HL-60 (cell line): ENCODE results near the gene SEMA6B.
"Not testable (repeated sequence)": the region's sequence is repeated elsewhere in the genome, so short reads cannot be mapped to it uniquely, and the experiment has no call there.

Experiments
- DNase-seq, 2 experiments: peaks; one replicate each; pipeline ENCODE4 v3.0.0-alpha.2; 2010 to 2020; ENCODE audit warnings: low read depth in 1 of 2, low spot score in 1 of 2
- H3K27ac ChIP-seq: fragments of 250-450 bp; sonication (Bioruptor Pico); replicated peaks from 2 replicates; pipeline ENCODE4 v1.5.1; 2020; ENCODE audit warnings: mild to moderate bottlenecking, moderate library complexity
- H3K27me3 ChIP-seq: fragments of 250-450 bp; sonication (Bioruptor Pico); 2 replicates; pipeline ENCODE4 v1.5.1; 2021; ENCODE audit warnings: mild to moderate bottlenecking, moderate library complexity; ENCODE audit not compliant: insufficient read depth, poor library complexity, severe bottlenecking
- H3K4me3 ChIP-seq: replicated peaks from 2 replicates; pipeline ENCODE4 v1.5.1; 2011; ENCODE audit warnings: mild to moderate bottlenecking, control low read depth, low read length; ENCODE audit not compliant: insufficient read depth
- GABPA ChIP-seq: IDR thresholded peaks from 2 replicates; pipeline ENCODE4 v1.6.1; 2012; ENCODE audit warnings: low read depth
- POLR2AphosphoS5 ChIP-seq: IDR thresholded peaks from 2 replicates; pipeline ENCODE4 v1.6.1; 2012; ENCODE audit warnings: low read depth
- SPI1 ChIP-seq: IDR thresholded peaks from 2 replicates; pipeline ENCODE4 v1.6.1; 2012; ENCODE audit warnings: low read depth, mild to moderate bottlenecking, borderline replicate concordance
- TF ChIP-seq, protein P1 (sequence below): IDR thresholded peaks from one replicate; pipeline ENCODE4 v1.5.1; 2011; ENCODE audit warnings: low read length, control low read depth, inconsistent platforms; ENCODE audit not compliant: insufficient read depth
- TF ChIP-seq, protein P2 (sequence below): IDR thresholded peaks from 2 replicates; pipeline ENCODE4 v1.6.1; 2012; ENCODE audit warnings: low read depth; ENCODE audit not compliant: insufficient replicate concordance

The SEMA6B gene

DNA sequence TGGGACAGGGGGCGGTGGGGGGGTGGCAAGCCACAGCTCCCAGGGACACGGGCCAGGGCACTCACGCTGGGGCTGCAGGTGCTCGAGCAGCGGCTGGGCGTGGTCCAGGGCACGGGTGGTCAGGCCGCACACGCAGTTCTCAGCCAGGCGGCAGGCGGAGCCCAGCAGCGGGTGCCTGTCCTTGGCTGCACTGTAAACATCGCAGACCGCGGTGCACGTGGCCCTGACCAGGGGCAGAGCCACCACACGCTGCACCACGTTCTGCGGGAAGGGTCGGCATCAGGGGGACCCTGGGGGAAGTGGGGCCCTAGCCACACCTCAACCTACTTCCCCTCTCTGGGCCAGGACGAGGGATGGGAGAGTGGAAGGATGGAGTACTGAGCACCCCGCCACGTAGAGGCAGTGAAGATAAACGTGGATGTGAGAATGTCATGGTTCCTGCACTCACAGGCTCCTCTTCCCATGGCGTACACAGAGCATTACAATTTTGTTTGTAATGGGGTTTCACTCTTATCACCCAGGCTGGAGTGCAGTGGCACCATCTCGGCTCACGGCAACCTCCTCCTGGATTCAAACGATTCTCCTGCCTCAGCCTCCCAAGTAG is 27.8 kb downstream of the SEMA6B start:
- DNase-seq, result no peak
- TF ChIP-seq GABPA, result no peak
- TF ChIP-seq, protein P1, sequence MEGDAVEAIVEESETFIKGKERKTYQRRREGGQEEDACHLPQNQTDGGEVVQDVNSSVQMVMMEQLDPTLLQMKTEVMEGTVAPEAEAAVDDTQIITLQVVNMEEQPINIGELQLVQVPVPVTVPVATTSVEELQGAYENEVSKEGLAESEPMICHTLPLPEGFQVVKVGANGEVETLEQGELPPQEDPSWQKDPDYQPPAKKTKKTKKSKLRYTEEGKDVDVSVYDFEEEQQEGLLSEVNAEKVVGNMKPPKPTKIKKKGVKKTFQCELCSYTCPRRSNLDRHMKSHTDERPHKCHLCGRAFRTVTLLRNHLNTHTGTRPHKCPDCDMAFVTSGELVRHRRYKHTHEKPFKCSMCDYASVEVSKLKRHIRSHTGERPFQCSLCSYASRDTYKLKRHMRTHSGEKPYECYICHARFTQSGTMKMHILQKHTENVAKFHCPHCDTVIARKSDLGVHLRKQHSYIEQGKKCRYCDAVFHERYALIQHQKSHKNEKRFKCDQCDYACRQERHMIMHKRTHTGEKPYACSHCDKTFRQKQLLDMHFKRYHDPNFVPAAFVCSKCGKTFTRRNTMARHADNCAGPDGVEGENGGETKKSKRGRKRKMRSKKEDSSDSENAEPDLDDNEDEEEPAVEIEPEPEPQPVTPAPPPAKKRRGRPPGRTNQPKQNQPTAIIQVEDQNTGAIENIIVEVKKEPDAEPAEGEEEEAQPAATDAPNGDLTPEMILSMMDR, result no peak
- TF ChIP-seq, protein P2, sequence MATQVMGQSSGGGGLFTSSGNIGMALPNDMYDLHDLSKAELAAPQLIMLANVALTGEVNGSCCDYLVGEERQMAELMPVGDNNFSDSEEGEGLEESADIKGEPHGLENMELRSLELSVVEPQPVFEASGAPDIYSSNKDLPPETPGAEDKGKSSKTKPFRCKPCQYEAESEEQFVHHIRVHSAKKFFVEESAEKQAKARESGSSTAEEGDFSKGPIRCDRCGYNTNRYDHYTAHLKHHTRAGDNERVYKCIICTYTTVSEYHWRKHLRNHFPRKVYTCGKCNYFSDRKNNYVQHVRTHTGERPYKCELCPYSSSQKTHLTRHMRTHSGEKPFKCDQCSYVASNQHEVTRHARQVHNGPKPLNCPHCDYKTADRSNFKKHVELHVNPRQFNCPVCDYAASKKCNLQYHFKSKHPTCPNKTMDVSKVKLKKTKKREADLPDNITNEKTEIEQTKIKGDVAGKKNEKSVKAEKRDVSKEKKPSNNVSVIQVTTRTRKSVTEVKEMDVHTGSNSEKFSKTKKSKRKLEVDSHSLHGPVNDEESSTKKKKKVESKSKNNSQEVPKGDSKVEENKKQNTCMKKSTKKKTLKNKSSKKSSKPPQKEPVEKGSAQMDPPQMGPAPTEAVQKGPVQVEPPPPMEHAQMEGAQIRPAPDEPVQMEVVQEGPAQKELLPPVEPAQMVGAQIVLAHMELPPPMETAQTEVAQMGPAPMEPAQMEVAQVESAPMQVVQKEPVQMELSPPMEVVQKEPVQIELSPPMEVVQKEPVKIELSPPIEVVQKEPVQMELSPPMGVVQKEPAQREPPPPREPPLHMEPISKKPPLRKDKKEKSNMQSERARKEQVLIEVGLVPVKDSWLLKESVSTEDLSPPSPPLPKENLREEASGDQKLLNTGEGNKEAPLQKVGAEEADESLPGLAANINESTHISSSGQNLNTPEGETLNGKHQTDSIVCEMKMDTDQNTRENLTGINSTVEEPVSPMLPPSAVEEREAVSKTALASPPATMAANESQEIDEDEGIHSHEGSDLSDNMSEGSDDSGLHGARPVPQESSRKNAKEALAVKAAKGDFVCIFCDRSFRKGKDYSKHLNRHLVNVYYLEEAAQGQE, result no peak
- Histone ChIP-seq H3K4me3 (no peak overlapping the region), H3K27me3 (no peaks in the 10 kb centered on the region), H3K27ac (no peak overlapping the region)

DNA sequence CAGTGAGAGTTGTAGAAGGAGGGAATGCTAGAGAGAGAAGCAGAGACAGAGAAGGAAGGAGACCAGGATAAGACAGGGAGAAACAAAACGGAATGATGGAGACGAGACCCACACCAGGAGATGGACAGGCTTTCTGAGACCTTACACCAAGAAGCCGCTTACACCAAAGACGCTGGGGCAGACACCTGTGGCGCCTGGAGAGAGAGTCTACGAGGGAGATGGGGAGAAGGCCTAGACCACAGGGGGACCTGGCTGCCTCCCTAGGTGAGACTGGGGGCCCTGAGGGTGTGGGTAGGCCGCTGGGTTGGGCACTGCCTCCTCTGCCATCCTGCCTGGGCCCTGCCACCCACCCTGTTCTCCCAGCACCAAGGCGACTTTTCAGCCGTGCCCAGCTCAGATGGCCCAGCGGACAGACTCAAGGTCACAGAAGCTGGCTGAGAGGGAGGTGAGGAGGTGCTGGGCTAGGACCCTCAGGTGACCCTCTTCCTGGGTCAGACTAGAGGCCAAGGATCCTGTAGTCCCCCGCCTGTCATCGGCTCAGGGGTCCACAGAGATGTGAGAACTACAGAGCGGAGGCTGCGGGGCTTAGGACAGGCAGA is 29.5 kb downstream of the SEMA6B start:
- no peak overlapping the region for H3K27ac ChIP-seq
- H3K27me3 ChIP-seq, result no peaks in the 10 kb centered on the region
- H3K4me3 ChIP-seq, result no peak overlapping the region
- no peak for TF ChIP-seq SPI1
- TF ChIP-seq, protein P2, result no peak
- TF ChIP-seq, protein P1, result no peak
- no peak for TF ChIP-seq GABPA
- TF ChIP-seq POLR2AphosphoS5, result no peak
- DNase-seq, result no peak

DNA sequence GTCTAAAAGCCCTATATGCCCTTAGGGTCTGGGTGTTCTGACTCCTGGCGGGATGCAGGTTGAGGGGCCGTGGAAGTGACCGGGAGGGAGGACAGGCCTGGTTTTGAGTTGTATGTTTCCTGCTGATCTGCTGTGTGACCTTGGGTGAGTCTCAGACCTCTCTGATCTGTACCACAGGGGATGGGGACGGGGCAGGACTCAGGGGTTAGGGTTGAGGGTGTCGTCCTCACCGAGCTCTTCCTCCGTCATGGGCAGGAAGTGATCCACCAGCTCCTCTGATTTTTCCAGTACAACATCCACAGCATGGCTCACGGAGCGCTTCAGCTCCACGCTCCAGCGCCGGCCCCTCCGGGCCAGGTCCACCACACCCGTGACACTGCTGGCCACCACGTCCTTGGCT is 30.6 kb downstream of the SEMA6B start:
- Histone ChIP-seq H3K27me3 (no peaks in the 10 kb centered on the region), H3K27ac (no peak overlapping the region), H3K4me3 (no peak overlapping the region)
- TF ChIP-seq SPI1, result no peak
- DNase-seq, result no peak

DNA sequence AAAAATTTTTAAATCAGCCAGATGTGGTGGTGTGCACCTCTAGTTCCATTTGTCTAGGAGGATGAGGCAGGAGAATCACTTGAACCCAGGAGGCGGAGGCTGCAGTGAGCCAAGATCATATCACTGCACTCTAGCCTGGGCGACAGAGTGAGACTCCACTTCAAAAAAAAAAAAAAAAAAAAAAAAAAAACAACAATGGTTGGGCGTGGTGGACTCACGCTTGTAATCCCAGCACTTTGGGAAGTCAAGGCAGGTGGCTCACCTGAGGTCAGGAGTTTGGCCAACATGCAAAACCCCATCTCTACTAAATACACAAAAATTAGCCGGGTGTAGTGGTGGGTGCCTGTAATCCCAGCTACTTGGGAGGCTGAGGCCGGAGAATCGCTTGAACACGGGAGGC is 32.1 kb downstream of the SEMA6B start:
- H3K4me3 ChIP-seq, DNase-seq, H3K27me3 ChIP-seq, H3K27ac ChIP-seq: not testable (repeated sequence)

DNA sequence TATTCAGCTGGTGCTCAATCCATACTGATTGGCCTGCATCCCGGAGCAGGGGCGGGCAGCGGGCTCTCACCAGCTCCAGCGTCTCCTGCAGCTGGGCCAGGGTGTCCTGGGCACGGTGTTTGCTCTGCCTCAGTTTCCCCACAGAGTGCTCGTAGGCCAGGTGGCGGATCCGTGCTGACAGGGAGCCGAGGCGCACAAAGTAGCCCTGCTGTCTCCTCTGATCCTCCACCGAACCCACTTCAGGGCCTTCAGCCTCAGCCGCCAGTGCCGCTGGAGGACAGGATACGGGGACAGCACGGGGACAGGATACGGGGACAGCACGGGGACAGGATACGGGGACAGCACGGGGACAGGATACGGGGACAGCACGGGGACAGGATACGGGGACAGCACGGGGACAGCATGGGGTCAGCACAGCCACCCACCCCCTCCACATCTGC is 33.9 kb downstream of the SEMA6B start:
- no peak overlapping the region for H3K27ac ChIP-seq
- DNase-seq, result no peak
- TF ChIP-seq SPI1 (no peak), GABPA (no peak), POLR2AphosphoS5 (no peak)
- TF ChIP-seq, protein P1, result no peak
- TF ChIP-seq, protein P2, result no peak
- no peak overlapping the region for H3K4me3 ChIP-seq
- no peaks in the 10 kb centered on the region for H3K27me3 ChIP-seq
